Measurements from ENCODE around the gene ENG. TPM values are rescaled to one million over a fixed set of nuclear protein-coding genes. Genes with fewer than 3 reads are reported as not detected.
A peak's percentile ranks its signal among the peaks of the same experiment; 100 is the strongest.

The ENG gene
- total RNA-seq, 1 donor from 2014 or later: 3.3 TPM

DNA sequence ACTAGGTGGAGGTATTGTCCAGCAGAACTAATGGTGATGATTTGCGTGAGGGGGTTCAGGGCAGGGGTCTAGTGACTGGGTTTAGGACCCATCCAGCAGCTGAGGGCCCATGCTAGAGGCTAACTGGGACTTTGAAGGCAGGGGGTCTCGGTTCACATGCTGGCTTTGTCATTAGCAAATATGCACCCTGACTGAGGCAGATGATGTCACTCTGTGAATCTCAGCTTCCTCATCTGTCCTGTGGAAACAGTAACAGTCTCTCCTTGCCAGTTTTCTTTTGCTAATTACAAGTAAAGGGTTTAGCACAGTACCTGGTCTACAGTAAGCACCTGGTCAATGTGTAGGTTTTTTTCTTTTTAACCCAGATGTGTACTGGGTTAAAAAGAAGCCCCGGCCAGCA is 81.2 kb downstream of the ENG start:
- no peak for DNase-seq (ENCODE audit: low read depth, low spot score)
- no peak overlapping the region for H3K27ac Mint-ChIP-seq (ENCODE audit: unreplicated experiment)
- TF ChIP-seq, protein P1, sequence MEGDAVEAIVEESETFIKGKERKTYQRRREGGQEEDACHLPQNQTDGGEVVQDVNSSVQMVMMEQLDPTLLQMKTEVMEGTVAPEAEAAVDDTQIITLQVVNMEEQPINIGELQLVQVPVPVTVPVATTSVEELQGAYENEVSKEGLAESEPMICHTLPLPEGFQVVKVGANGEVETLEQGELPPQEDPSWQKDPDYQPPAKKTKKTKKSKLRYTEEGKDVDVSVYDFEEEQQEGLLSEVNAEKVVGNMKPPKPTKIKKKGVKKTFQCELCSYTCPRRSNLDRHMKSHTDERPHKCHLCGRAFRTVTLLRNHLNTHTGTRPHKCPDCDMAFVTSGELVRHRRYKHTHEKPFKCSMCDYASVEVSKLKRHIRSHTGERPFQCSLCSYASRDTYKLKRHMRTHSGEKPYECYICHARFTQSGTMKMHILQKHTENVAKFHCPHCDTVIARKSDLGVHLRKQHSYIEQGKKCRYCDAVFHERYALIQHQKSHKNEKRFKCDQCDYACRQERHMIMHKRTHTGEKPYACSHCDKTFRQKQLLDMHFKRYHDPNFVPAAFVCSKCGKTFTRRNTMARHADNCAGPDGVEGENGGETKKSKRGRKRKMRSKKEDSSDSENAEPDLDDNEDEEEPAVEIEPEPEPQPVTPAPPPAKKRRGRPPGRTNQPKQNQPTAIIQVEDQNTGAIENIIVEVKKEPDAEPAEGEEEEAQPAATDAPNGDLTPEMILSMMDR (conservative IDR thresholded peaks at IDR 0.05): no peak
- H3K4me3 Mint-ChIP-seq: no peak overlapping the region
- peaks cover 11% of the 10 kb centered on the region for H3K27me3 Mint-ChIP-seq (ENCODE audit: low read depth)
- no peaks in the 10 kb centered on the region for H3K36me3 Mint-ChIP-seq (ENCODE audit: low read depth)
- H3K9me3 Mint-ChIP-seq: no peaks in the 10 kb centered on the region
- H3K4me1 Mint-ChIP-seq: peaks cover 29% of the 10 kb centered on the region

DNA sequence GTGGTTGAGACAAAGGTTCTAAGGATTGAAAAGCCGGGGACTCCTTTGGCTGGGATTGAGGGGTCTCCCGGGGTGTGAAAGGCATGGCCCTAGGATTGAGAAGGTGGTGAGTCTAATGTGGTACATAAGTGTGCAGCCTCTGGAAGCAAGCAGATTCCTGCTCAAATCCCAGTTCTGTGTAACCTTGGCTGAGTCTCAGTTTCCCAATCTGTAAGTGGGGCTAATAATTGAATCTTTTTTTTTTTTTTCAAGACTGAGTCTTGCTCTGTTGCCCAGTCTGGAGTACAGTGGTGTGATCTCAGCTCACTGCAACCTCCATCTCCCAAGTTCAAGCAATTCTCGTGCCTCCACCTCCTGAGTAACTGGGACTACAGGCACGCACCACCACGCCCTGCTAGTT is 81.9 kb downstream of the ENG start:
- H3K27ac Mint-ChIP-seq (ENCODE audit: unreplicated experiment): no peak overlapping the region
- TF ChIP-seq, protein P1 (conservative IDR thresholded peaks at IDR 0.05): no peak
- no peaks in the 10 kb centered on the region for H3K36me3 Mint-ChIP-seq (ENCODE audit: low read depth)
- DNase-seq (ENCODE audit: low read depth, low spot score): no peak
- peaks cover 29% of the 10 kb centered on the region for H3K4me1 Mint-ChIP-seq
- H3K4me3 Mint-ChIP-seq: no peak overlapping the region
- no peaks in the 10 kb centered on the region for H3K9me3 Mint-ChIP-seq
- peaks cover 11% of the 10 kb centered on the region for H3K27me3 Mint-ChIP-seq (ENCODE audit: low read depth)

DNA sequence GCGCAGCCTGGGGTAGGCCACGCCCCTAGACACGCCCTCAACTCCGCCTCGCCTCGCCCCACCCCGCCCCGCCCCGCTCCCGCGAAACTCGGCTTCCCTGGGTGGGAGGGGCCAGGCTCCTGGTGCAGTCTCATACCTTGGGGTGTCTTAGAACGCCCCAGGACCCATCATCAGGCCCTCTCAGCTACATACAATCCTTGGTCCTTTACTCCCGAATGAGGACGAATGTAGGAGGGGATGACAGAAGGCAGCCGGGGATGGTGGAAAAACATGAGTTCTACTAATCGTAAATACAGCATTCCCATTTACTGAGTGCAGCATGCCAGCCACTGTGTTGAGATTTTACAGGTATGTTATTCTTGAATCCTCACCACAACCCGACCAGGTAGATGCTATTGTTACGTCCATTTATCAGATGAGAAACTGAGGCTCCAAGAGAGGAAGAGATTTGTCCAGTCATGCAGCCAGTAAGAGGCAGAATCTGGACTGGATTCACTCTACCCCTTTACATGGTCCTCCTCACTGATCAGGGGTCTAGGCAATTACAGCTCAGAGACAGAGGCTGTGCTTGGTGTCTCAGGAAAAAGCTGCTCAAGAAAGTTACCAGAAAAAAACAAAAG is 82.8 kb downstream of the ENG start:
- TF ChIP-seq, protein P1 (conservative IDR thresholded peaks at IDR 0.05): no peak
- Mint-ChIP-seq H3K4me1 (peaks cover 37% of the 10 kb centered on the region), H3K27ac (ENCODE audit: unreplicated experiment) (no peak overlapping the region), H3K4me3 (peak overlapping the region; percentile 78), H3K27me3 (ENCODE audit: low read depth) (peaks cover 11% of the 10 kb centered on the region), H3K36me3 (ENCODE audit: low read depth) (no peaks in the 10 kb centered on the region), H3K9me3 (no peaks in the 10 kb centered on the region)
- DNase-seq (ENCODE audit: low read depth, low spot score): no peak

DNA sequence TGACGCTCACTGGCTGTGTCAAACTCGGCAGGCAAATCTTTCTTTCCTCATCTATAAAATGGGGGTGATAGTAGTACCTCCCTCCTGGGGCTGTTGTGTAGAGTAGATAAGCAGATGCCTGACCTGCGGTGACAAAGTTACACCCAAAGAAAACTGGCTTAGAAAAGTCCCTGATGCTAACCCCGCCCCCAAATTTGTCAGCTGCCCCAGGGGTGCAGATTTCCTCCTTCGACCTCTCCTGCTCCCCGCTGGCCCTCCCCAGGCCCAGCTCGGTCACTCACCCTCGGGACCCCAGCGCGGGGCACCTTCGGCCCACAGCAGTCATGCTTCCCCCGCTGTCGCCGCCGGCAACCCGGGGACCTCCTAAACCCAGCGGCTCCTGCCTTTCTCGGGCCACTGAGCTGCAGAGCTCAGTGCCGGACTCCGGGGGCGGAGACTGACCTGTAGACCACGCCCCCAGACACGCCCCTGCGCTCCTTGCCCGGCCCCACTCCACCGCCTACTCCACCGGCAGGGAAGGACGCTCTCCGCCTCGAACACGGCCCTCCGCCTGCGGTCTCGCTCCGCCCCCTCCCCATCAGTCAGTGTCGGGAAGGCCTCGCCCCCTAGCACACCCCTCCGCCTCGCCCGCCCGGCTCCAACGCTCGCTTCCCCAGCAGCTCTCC is 83.4 kb downstream of the ENG start:
- H3K27ac Mint-ChIP-seq (ENCODE audit: unreplicated experiment): no peak overlapping the region
- peaks cover 37% of the 10 kb centered on the region for H3K4me1 Mint-ChIP-seq
- H3K36me3 Mint-ChIP-seq (ENCODE audit: low read depth): no peaks in the 10 kb centered on the region
- peak; percentile 98 for DNase-seq (ENCODE audit: low read depth, low spot score)
- TF ChIP-seq, protein P1 (conservative IDR thresholded peaks at IDR 0.05): no peak
- peak overlapping the region; percentile 78 for H3K4me3 Mint-ChIP-seq
- H3K9me3 Mint-ChIP-seq: no peaks in the 10 kb centered on the region
- H3K27me3 Mint-ChIP-seq (ENCODE audit: low read depth): peaks cover 11% of the 10 kb centered on the region

DNA sequence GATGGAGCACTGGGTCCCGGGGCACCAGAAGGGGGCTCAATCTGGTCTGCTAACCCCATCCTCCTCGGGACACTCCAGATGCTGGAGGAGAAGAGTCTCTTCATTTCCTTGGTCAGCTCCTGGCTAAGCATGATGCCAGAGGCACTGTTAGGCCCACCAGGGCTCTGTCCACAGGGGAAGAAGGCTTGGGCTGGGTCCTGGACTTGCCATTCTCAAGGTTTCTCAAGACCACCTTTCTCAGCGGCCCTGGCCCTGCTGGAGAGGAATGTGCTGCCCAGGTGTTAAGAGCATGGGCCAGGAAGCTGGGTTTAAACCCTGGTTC is 83.9 kb downstream of the ENG start:
- H3K4me3 Mint-ChIP-seq: peak overlapping the region; percentile 78
- peaks cover 37% of the 10 kb centered on the region for H3K4me1 Mint-ChIP-seq
- no peak for DNase-seq (ENCODE audit: low read depth, low spot score)
- no peaks in the 10 kb centered on the region for H3K36me3 Mint-ChIP-seq (ENCODE audit: low read depth)
- H3K27ac Mint-ChIP-seq (ENCODE audit: unreplicated experiment): no peak overlapping the region
- H3K27me3 Mint-ChIP-seq (ENCODE audit: low read depth): peaks cover 11% of the 10 kb centered on the region
- TF ChIP-seq, protein P1 (conservative IDR thresholded peaks at IDR 0.05): no peak
- no peaks in the 10 kb centered on the region for H3K9me3 Mint-ChIP-seq
